Activated CD4-positive, alpha-beta memory T cell treated with anti-CD3 and anti-CD28 coated beads, Interleukin-2, amount 10 ng/mL, durations not matched to agents 7 days and 5 days (primary cell): ENCODE measurements around the gene SIAH3. TPM values are rescaled to one million over a fixed set of nuclear protein-coding genes. Genes with fewer than 3 reads are reported as not detected.

ENCODE experiments used
- CTCF ChIA-PET: fragments of 350-600 bp; sonication (Branson Sonifier 250); formaldehyde crosslinking; loops from one replicate; lab custom pipeline; 2021; ENCODE audit warnings: antibody characterized with exemption, inconsistent platforms; lab: Charles Lee
- POLR2A ChIA-PET: fragments of 350-600 bp; sonication (Branson Sonifier 250); formaldehyde crosslinking; loops from one replicate; lab custom pipeline; 2021; ENCODE audit warnings: antibody characterized with exemption; lab: Charles Lee
- DNase-seq: peaks from one replicate; pipeline ENCODE4 v3.0.0-alpha.2; 2020
- H3K27ac Mint-ChIP-seq: one replicate; pipeline ENCODE4 v1.8.0; 2021; ENCODE audit warnings: mild to moderate bottlenecking, mixed read lengths
- H3K27me3 Mint-ChIP-seq: one replicate; pipeline ENCODE4 v1.8.0; 2021; ENCODE audit warnings: mixed read lengths
- H3K36me3 Mint-ChIP-seq: one replicate; pipeline ENCODE4 v1.8.0; 2021; ENCODE audit warnings: low read depth, mixed read lengths
- H3K4me1 Mint-ChIP-seq: one replicate; pipeline ENCODE4 v1.8.0; 2021; ENCODE audit warnings: mixed read lengths
- H3K4me3 Mint-ChIP-seq: one replicate; pipeline ENCODE4 v1.8.0; 2021; ENCODE audit warnings: mild to moderate bottlenecking, mixed read lengths
- H3K9me3 Mint-ChIP-seq: one replicate; pipeline ENCODE4 v1.8.0; 2021; ENCODE audit warnings: mixed read lengths
- total RNA-seq, 2 experiments: library from RNA; stranded (reverse); gene quantifications; one replicate each; pipeline ENCODE4 v1.2.3, GENCODE V29; 2021

Gene SIAH3
- total RNA-seq, 2 experiments from 2014 or later, result 0.03 TPM; not detected in 1

DNA sequence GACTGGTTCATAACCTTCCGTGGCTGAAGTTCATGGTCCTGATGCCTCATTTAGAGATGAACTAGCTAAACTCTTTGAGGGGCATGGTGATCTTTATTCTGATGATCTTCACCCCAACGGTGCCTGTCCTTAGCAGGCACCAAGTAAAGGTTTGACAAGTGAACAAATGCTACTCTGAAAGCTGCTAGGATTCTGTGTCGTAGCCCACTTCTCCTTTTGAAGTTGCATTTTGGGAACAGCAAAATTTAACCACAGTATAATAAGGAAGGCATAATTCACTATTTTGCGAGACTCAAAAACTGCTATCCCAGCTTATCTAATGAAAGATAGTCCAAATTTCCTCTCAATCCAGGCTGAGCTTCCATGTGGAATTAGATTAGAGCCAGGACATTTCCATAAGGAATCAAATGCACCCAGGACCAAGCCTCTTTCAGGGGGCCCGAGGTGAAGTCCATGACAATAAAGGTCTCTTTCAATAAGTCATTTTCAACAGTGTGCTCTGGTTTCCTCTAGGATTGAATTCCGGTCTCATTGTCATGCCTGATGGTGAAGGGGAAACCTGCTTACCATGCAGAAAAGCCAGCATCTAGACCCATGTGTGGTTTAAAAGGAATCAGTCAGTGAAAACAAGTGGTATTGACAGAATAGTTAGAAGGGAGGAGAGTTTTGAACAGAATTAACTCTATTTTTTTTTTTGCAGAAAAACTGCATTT, 23.1 kb downstream of the SIAH3 start:
- no peaks in the 10 kb centered on the region for H3K4me1 Mint-ChIP-seq
- POLR2A ChIA-PET, result no interaction called here
- CTCF ChIA-PET, result no interaction called here

DNA sequence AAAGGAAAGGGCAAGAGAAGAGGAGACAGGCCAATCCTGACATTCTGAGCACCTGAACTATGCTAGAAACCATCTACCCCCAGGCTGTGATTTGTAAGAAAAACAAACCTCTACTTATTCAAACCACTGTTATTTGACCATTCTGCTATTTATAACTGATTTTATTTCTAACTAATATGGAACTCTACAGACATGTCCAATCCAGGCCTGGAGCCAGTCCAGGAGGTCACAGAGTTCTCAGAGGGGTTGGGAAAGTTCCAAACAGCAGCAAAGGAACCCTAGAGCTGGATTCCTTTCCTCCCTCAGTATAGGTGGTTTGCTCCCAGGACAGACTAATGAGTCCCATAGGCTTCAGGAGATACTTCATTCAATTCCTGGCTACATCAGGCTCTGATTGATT, 24.2 kb downstream of the SIAH3 start:
- no peak for DNase-seq
- Mint-ChIP-seq H3K27ac (no peak overlapping the region), H3K4me3 (no peak overlapping the region), H3K4me1 (no peaks in the 10 kb centered on the region), H3K36me3 (no peaks in the 10 kb centered on the region), H3K9me3 (no peaks in the 10 kb centered on the region), H3K27me3 (no peaks in the 10 kb centered on the region)
- ChIA-PET CTCF (no interaction called here), POLR2A (no interaction called here)

More for the DNA sequence above, 23.1 kb downstream of the SIAH3 start:
- Mint-ChIP-seq H3K9me3 (no peaks in the 10 kb centered on the region), H3K27ac (no peak overlapping the region), H3K36me3 (no peaks in the 10 kb centered on the region), H3K4me3 (no peak overlapping the region), H3K27me3 (no peaks in the 10 kb centered on the region)
- no peak for DNase-seq

DNA sequence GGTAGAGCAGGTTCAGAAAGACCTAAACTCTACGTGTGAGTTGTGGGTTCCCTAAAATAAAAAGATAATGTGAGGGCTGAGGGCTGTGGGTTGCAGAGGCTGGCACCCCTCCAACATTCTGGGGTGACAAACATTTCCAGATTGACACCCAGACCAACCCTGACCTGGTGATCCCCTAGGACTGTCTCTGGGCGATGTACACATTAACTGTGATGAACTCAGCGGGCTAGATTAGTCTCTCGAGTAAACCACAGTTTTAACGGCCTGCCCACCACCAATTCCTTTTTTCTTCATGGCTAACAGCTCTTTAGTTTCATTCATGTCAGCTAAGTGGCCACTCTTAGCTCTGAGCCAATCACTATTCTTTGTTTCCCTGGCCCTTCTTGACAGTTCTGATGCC, 24.8 kb downstream of the SIAH3 start:
- Mint-ChIP-seq H3K9me3 (no peaks in the 10 kb centered on the region), H3K4me3 (no peak overlapping the region), H3K4me1 (no peaks in the 10 kb centered on the region), H3K27ac (no peak overlapping the region), H3K36me3 (no peaks in the 10 kb centered on the region), H3K27me3 (no peaks in the 10 kb centered on the region)
- POLR2A ChIA-PET, result no interaction called here
- CTCF ChIA-PET, result no interaction called here
- DNase-seq, result no peak

DNA sequence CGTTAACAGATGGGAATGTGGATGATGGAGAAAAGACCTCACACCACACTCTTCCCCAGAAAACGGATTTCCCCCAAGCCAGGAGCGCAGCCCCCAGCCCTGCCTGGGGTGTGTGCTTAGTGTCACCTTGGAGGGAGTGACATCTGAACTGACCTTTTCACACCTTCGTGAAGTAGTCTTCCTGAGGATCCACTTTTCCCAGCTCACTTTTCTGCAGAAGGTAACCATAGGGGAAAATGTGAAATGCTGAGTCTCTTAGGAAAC, 26.2 kb downstream of the SIAH3 start:
- Mint-ChIP-seq H3K27ac (no peak overlapping the region), H3K36me3 (no peaks in the 10 kb centered on the region), H3K4me1 (no peaks in the 10 kb centered on the region), H3K4me3 (no peak overlapping the region), H3K27me3 (no peaks in the 10 kb centered on the region), H3K9me3 (no peaks in the 10 kb centered on the region)
- ChIA-PET CTCF (no interaction called here), POLR2A (interaction anchor here (0.9 kb wide), 1 partner anchor 21 kb away, joined by 3 read pairs; no protein-coding TSS in a partner anchor)
- no peak for DNase-seq

DNA sequence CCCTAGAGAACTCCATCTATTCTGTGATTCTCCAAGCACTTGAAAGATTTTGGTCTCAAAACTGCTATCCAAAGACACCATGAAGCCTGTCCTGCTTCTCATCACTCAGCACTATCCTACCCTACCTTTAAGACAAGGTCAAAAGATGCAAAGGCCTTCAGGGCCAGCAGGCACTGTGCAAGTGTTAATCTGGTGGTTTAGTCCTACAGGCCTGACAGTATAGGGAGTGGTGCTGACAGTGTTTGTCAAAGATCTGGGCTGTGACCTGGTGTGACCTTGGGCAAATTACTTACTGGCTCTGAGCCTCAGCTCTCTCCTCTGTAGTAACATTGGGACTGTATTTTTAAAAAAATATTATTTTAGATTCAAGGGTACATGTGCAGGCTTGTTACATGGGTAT, 28.0 kb downstream of the SIAH3 start:
- Mint-ChIP-seq H3K27me3 (no peaks in the 10 kb centered on the region), H3K4me1 (no peaks in the 10 kb centered on the region), H3K36me3 (no peaks in the 10 kb centered on the region), H3K4me3 (no peak overlapping the region), H3K27ac (no peak overlapping the region), H3K9me3 (no peaks in the 10 kb centered on the region)
- CTCF ChIA-PET, result no interaction called here
- no peak for DNase-seq
- POLR2A ChIA-PET, result no interaction called here

DNA sequence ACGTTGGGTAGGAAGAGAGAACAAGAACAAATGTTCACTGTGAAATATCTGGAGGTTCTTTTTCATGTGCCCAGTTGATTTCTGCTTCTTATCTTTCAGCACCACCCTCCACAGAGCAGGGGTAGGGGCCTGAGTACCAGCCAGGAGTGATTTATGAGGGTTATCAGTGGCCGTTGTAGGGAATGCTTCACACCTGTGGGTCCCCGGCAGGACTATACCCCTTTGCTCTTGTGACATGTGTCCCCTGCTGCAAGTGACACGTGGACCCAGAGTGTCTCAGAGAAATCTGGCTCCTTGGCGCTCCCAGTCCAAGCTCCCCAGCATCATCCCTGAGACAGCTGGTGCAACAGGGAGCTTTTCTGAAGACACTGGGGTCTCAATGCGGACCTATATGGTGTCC, 29.7 kb downstream of the SIAH3 start:
- ChIA-PET POLR2A (no interaction called here), CTCF (no interaction called here)
- Mint-ChIP-seq H3K27ac (no peak overlapping the region), H3K9me3 (no peaks in the 10 kb centered on the region), H3K4me3 (no peak overlapping the region), H3K4me1 (no peaks in the 10 kb centered on the region), H3K27me3 (no peaks in the 10 kb centered on the region), H3K36me3 (no peaks in the 10 kb centered on the region)
- no peak for DNase-seq

DNA sequence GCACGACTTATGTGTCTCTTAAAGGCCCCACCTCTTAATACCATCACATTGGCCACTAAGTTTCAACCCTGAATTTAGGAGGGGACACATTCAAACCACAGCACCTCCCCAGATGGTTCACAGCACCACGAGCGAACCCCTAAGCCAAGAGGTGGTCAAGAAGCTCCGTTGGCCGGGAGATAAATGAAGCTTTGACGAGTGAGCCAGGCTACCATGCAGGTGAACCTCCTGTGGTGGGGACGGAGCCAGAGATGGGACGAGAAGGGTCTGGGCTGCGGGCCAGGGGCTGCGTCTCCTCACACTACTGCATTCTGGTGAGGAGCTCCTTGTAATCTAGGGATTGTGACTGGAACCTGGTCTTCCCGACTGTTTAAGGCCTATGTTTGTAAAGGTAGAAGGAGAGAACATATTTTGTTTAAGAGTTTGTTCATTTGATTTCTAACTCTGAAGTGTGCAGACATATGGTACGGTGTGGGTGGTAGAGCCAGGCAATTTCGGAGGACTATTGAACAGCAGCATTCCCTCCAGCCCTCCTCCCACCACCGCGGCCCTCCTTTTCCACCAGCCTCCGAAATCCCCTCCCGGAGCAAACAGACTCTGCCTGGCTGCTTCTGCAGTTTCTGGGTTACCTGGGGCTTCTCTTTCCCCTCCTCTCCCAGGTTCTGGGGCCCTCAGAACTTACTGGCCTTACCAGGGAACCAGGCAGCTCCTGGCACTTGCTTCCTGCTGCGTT, 31.3 kb downstream of the SIAH3 start:
- no peaks in the 10 kb centered on the region for H3K27me3 Mint-ChIP-seq
- H3K4me3 Mint-ChIP-seq, result no peak overlapping the region
- ChIA-PET CTCF (no interaction called here), POLR2A (no interaction called here)
- no peaks in the 10 kb centered on the region for H3K9me3 Mint-ChIP-seq
- no peak for DNase-seq
- H3K36me3 Mint-ChIP-seq, result no peaks in the 10 kb centered on the region
- H3K4me1 Mint-ChIP-seq, result no peaks in the 10 kb centered on the region
- H3K27ac Mint-ChIP-seq, result no peak overlapping the region

DNA sequence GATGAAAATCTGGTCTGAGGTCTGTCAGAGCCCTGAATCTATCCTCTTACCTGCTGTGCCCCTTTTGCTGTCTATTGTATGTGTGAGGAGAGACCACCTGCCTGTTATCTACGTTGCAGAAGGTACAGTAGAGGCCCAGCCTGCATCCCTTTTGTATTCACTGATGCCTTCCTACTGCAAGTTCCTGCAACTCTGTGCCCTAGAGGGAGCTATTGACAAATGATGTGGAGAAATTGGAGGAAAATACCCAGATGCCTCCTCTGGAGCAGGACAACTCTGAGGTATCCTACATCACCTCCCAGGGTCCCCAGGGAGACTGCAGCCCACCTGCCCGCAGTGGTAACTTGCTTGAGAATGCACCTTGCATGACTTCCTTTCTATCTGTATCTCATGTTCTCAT, 33.7 kb downstream of the SIAH3 start:
- DNase-seq, result no peak
- CTCF ChIA-PET, result interaction anchor here (0.8 kb wide), 1 partner anchor 451 kb away, joined by 3 read pairs; no protein-coding TSS in a partner anchor

DNA sequence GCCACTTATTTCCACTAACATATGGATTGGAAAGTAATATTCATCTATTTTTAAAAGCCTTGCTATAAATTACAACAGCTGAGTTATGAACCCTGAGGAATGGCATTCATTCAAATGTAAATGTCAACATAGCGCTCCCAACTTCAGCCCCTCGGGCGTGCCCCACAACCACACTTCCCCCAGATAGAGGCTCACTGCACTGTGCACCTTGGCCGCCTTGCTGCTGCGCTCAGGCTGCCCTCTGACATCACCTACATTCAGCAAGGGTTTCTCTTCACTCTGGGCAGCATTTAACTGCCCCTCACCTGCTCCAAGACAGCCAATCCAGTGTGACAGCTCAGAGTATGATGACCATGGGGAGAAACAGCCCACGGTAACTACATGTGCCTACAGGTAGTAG, 35.1 kb downstream of the SIAH3 start:
- DNase-seq, result no peak
- Mint-ChIP-seq H3K4me1 (no peaks in the 10 kb centered on the region), H3K27me3 (no peaks in the 10 kb centered on the region), H3K36me3 (no peaks in the 10 kb centered on the region), H3K27ac (no peak overlapping the region), H3K4me3 (no peak overlapping the region), H3K9me3 (no peaks in the 10 kb centered on the region)
- POLR2A ChIA-PET, result no interaction called here
- CTCF ChIA-PET, result interaction anchor here (1.1 kb wide), 1 partner anchor 9 kb away, joined by 3 read pairs; no protein-coding TSS in a partner anchor

More for the DNA sequence above, 33.7 kb downstream of the SIAH3 start:
- H3K4me1 Mint-ChIP-seq, result no peaks in the 10 kb centered on the region
- H3K27ac Mint-ChIP-seq, result no peak overlapping the region
- H3K36me3 Mint-ChIP-seq, result no peaks in the 10 kb centered on the region
- H3K27me3 Mint-ChIP-seq, result no peaks in the 10 kb centered on the region
- H3K4me3 Mint-ChIP-seq, result no peak overlapping the region
- POLR2A ChIA-PET, result no interaction called here
- no peaks in the 10 kb centered on the region for H3K9me3 Mint-ChIP-seq

DNA sequence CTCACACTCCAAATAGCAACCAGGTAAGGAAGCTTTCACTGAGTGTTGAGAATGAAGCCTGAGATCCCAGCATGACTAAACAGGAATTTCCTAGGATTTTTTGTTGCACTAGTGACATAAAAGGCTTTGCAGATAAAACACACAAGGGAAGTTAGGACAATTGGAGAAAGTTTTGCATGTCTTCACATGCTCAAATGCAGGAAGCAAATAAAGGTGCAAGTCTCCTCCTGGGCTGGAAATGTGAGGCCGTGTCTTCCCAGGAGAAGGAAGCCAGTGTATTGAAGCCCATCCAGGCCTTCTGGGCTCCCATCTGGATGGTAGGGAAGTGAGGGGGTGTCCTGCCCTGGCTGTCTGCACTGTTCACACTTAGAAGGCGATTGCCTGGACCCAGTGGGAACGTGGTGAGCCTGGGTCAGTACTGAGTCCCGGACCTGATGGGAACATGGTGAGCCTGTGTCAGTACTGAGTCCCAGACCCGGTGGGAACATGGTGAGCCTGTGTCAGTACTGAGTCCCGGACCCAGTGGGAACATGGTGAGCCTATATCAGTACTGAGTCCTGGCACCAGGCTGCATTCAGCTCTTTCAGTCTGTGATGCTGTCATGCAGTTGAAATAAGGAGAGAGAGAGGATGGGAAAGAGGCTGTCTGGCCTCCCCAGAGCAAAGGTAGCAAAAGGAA, 38.7 kb downstream of the SIAH3 start:
- ChIA-PET POLR2A (no interaction called here), CTCF (no interaction called here)
- no peak for DNase-seq
- no peak overlapping the region for H3K27ac Mint-ChIP-seq
- no peaks in the 10 kb centered on the region for H3K27me3 Mint-ChIP-seq
- no peak overlapping the region for H3K4me3 Mint-ChIP-seq
- peaks cover 3% of the 10 kb centered on the region for H3K4me1 Mint-ChIP-seq
- no peaks in the 10 kb centered on the region for H3K36me3 Mint-ChIP-seq
- H3K9me3 Mint-ChIP-seq, result no peaks in the 10 kb centered on the region

DNA sequence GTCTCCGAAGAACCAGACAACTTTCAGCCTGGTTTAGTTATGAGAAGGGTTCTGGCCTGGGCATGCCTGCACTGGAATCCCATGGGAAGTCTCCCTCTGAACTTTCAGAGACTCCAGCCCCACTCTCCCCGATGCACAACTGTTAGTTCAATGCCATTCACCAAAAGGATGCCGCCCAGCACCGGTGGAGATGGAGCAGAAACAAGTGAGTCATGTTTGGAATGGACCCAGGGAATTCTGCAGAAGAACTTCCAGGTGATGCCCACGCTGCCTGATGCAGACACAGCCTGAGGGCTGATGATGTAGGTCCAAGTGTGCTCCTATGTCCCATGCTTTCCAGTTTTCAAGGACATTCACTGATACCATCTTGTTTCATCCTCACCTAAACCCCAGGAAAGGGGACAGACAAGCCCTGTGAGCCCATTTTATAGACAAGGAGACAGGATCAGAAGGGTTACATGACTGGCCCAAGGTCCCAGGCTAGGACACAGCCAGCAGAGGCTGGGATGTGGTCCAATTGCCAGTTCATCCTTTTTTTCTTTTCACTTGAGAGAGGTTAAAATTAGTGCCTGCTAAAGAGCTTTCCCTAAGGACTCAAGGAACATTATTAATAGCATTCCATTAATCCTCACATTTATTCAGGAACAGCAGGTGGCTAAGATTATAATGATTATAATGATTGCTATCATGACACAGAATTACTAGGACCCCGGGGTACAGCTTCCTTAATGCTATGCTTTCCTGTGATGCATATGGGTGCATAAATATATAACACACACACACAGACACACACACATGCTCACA, 39.5 kb downstream of the SIAH3 start:
- no peak for DNase-seq
- POLR2A ChIA-PET, result no interaction called here
- no peak overlapping the region for H3K4me3 Mint-ChIP-seq

DNA sequence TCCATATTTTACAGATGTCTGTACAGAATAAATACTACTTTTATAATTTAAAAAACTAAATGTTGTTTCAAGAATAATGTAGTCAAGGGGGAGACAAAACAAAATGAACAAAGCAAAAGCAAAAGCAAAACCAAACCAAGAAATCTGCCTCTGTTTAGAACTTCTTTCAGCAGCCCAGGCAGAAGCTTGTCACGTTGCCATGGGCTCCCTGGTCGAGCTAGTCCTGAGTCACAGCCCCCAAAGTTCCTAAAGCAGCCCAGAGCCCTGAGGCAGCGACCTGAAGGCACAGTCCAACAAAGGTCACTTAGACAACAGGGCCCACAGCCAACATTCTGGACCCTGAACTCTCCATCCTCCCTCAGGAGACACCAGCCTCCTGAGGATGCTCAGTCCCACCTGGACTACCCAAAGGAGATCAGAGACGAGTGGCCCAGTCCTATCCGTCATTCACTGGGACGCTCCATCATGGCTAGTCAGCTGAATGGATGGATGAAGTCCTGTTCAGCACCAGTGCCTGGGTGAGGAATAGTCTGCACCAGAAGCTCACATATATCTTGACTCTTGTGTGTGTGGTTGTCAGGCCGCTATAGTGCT, 41.7 kb downstream of the SIAH3 start:
- H3K36me3 Mint-ChIP-seq, result no peaks in the 10 kb centered on the region
- H3K27me3 Mint-ChIP-seq, result peaks cover 5% of the 10 kb centered on the region
- no peak overlapping the region for H3K4me3 Mint-ChIP-seq
- peaks cover 3% of the 10 kb centered on the region for H3K4me1 Mint-ChIP-seq
- CTCF ChIA-PET, result no interaction called here
- DNase-seq, result no peak
- no peaks in the 10 kb centered on the region for H3K9me3 Mint-ChIP-seq
- POLR2A ChIA-PET, result no interaction called here
- H3K27ac Mint-ChIP-seq, result no peak overlapping the region

More for the DNA sequence above, 39.5 kb downstream of the SIAH3 start:
- H3K36me3 Mint-ChIP-seq, result no peaks in the 10 kb centered on the region
- H3K27ac Mint-ChIP-seq, result no peak overlapping the region
- no peaks in the 10 kb centered on the region for H3K9me3 Mint-ChIP-seq
- CTCF ChIA-PET, result no interaction called here
- peaks cover 3% of the 10 kb centered on the region for H3K4me1 Mint-ChIP-seq
- H3K27me3 Mint-ChIP-seq, result no peaks in the 10 kb centered on the region

DNA sequence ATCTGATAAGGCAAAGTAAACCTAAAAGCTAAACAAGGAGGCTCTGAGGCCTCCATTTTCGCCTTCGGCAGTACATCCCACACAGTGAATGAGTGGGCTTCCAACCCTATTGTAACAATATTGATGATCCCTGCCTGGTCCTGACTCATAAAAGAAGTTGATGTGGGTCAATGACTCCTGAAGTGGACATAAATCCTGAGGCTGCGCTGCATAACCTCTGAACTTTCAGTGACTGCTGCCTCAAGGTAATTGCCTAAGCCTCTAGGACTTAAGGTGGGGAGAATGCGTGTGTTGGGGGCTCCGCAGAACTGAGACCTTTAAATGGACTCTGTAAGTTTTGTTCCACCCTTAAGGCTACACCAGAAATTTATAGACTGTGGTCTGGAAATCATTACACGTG, 42.6 kb downstream of the SIAH3 start:
- ChIA-PET POLR2A (no interaction called here), CTCF (no interaction called here)
- peaks cover 3% of the 10 kb centered on the region for H3K4me1 Mint-ChIP-seq
- DNase-seq, result no peak
- peaks cover 5% of the 10 kb centered on the region for H3K27me3 Mint-ChIP-seq
- no peaks in the 10 kb centered on the region for H3K36me3 Mint-ChIP-seq
- H3K9me3 Mint-ChIP-seq, result no peaks in the 10 kb centered on the region
- H3K27ac Mint-ChIP-seq, result no peak overlapping the region
- H3K4me3 Mint-ChIP-seq, result no peak overlapping the region
